Natural killer cell (primary cell): ENCODE data around the gene ZNF611. TPM values are rescaled to one million over a fixed set of nuclear protein-coding genes. Genes with fewer than 3 reads are reported as not detected.
"Not testable (repeated sequence)": the region's sequence is repeated elsewhere in the genome, so short reads cannot be mapped to it uniquely, and the experiment has no call there.

Source experiments
- ATAC-seq, 3 donors: fragments of 150-1000 bp in 2 of 3; fragments of 200-7000 bp in 1 of 3; cut with Tn5 transposase; 1 replicate in 1 of 3; 2 replicates in 2 of 3; pipeline ENCODE4 v1.10.0; 2021; ENCODE audit warnings: mild to moderate bottlenecking in 2 of 3, moderate library complexity in 2 of 3
- DNase-seq, 2 donors: peaks; one replicate each; pipeline versions ENCODE4 v3.0.0 to v3.0.0-alpha.2; 2013 to 2021; ENCODE audit warnings: mixed read lengths in 1 of 2
- H3K27ac ChIP-seq: one replicate; pipeline ENCODE4 v1.5.1; 2013; ENCODE audit warnings: mild to moderate bottlenecking, low read length
- H3K27me3 ChIP-seq: one replicate; pipeline ENCODE4 v1.6.1; 2013; ENCODE audit warnings: low read length; ENCODE audit not compliant: control insufficient read depth, insufficient read depth
- H3K36me3 ChIP-seq: one replicate; pipeline ENCODE4 v1.6.1; 2013; ENCODE audit warnings: low read length; ENCODE audit not compliant: control insufficient read depth, insufficient read depth
- H3K4me1 ChIP-seq: one replicate; pipeline ENCODE4 v1.6.1; 2013; ENCODE audit warnings: low read length; ENCODE audit not compliant: control insufficient read depth, insufficient read depth
- H3K4me3 ChIP-seq: one replicate; pipeline ENCODE4 v1.5.1; 2013; ENCODE audit warnings: low read length
- H3K9me3 ChIP-seq: one replicate; pipeline ENCODE4 v1.6.1; 2013; ENCODE audit warnings: low read length; ENCODE audit not compliant: control insufficient read depth, insufficient read depth
- H3K27ac Mint-ChIP-seq, 2 donors: one replicate each; pipeline ENCODE4 v1.8.0; 2022; ENCODE audit warnings: mild to moderate bottlenecking in 2 of 2, mixed read lengths in 2 of 2, moderate library complexity in 1 of 2
- H3K27me3 Mint-ChIP-seq, 2 donors: one replicate each; pipeline ENCODE4 v1.8.0; 2022; ENCODE audit warnings: low read depth in 2 of 2, mixed read lengths in 2 of 2
- H3K36me3 Mint-ChIP-seq: one replicate; pipeline ENCODE4 v1.8.0; 2022; ENCODE audit warnings: mixed read lengths
- H3K4me1 Mint-ChIP-seq, 2 donors: one replicate each; pipeline ENCODE4 v1.8.0; 2022; ENCODE audit warnings: mixed read lengths in 2 of 2
- H3K4me3 Mint-ChIP-seq: one replicate; pipeline ENCODE4 v1.8.0; 2022; ENCODE audit warnings: mild to moderate bottlenecking, moderate library complexity, mixed read lengths
- H3K9me3 Mint-ChIP-seq, 2 donors: one replicate each; pipeline ENCODE4 v1.8.0; 2022; ENCODE audit warnings: mixed read lengths in 2 of 2
- CTCF ChIP-seq: fragments of 200-600 bp; IDR thresholded peaks from one replicate; pipeline ENCODE4 v1.8.0; 2022; ENCODE audit warnings: antibody characterized with exemption
- WGBS: methylation state at CpG from one replicate; pipeline ENCODE4 v1.1.7; 2013; ENCODE audit warnings: missing lambda C conversion rate; ENCODE audit not compliant: insufficient coverage; 5-methylcytosine and 5-hydroxymethylcytosine counted together
- intact Hi-C: fragments of 100-400 bp; cut with micrococcal nuclease; formaldehyde crosslinking; loops from one replicate; pipeline ENCODE4 v1.14.2; 2022
- total RNA-seq, 4 donors: library from RNA; stranded (reverse); fragments of 120-200 nt in 1 of 4; gene quantifications; one replicate each; pipeline versions ENCODE4 v1.2.3 to v1.2.4, GENCODE V29; 2013 to 2022

ZNF611 gene
- total RNA-seq, 3 donors from 2014 or later (not counting 1 experiment from before 2014, with no cell fraction given): 41.2 to 58.0 (median 44.2) TPM

GRCh38 chr19:52710538-52710937 is 24.3 kb downstream of the ZNF611 start:
- peaks cover 19% of the 10 kb centered on the region for H3K9me3 ChIP-seq
- H3K27ac ChIP-seq: no peak overlapping the region
- TF ChIP-seq CTCF: no peak
- peaks cover 9% of the 10 kb centered on the region for H3K4me1 ChIP-seq
- H3K27me3 ChIP-seq: no peaks in the 10 kb centered on the region
- H3K4me3 ChIP-seq: no peak overlapping the region
- intact Hi-C loops: no loop called here
- Mint-ChIP-seq H3K36me3 (peaks cover 32% of the 10 kb centered on the region), H3K4me3 (no peak overlapping the region), H3K9me3 (peaks cover 4 to 9% of the 10 kb centered on the region in 2 donors), H3K27me3 (no peaks in the 10 kb centered on the region), H3K27ac (no peak overlapping the region), H3K4me1 (peaks cover 10 to 22% of the 10 kb centered on the region in 2 donors)
- 97% methylated on average over 2 of the region's 3 CpGs for WGBS
- DNase-seq (no peak), ATAC-seq (no peak)
- H3K36me3 ChIP-seq: peaks cover 56% of the 10 kb centered on the region

GRCh38 chr19:52705615-52706014 is 29.2 kb downstream of the ZNF611 start:
- H3K27me3 Mint-ChIP-seq, H3K4me3 Mint-ChIP-seq, H3K27ac Mint-ChIP-seq, ATAC-seq, H3K27ac ChIP-seq, intact Hi-C loops, H3K4me3 ChIP-seq, H3K27me3 ChIP-seq, H3K4me1 ChIP-seq, H3K4me1 Mint-ChIP-seq, DNase-seq: not testable (repeated sequence)
- WGBS: 100% methylated on average over 2 of the region's 3 CpGs
- Histone ChIP-seq H3K9me3 (peaks cover 38% of the 10 kb centered on the region), H3K36me3 (peaks cover 37% of the 10 kb centered on the region)
- H3K36me3 Mint-ChIP-seq: peaks cover 34% of the 10 kb centered on the region
- H3K9me3 Mint-ChIP-seq: peaks cover 12 to 16% of the 10 kb centered on the region in 2 donors

- ATAC-seq: no peak
- intact Hi-C loops: no loop called here
- H3K4me3 Mint-ChIP-seq: no peak overlapping the region
Measured at GRCh38 chr19:52703917-52704316, 30.9 kb downstream of the ZNF611 start.

GRCh38 chr19:52700673-52701072 is 34.2 kb downstream of the ZNF611 start:
- Mint-ChIP-seq H3K36me3 (peaks cover 16% of the 10 kb centered on the region), H3K27ac (peak overlapping the region in 1 of 2 donors; percentile 29), H3K9me3 (peaks cover 7% of the 10 kb centered on the region in 2 donors), H3K4me1 (peaks cover 0 to 8% of the 10 kb centered on the region in 2 donors), H3K4me3 (no peak overlapping the region), H3K27me3 (no peaks in the 10 kb centered on the region)
- TF ChIP-seq CTCF: no peak
- H3K4me3 ChIP-seq: no peak overlapping the region
- H3K4me1 ChIP-seq: no peaks in the 10 kb centered on the region
- no peaks in the 10 kb centered on the region for H3K27me3 ChIP-seq
- intact Hi-C loops: no loop called here
- H3K9me3 ChIP-seq: peaks cover 20% of the 10 kb centered on the region
- no peak overlapping the region for H3K27ac ChIP-seq
- 97% methylated on average over 7 of the region's 7 CpGs for WGBS
- DNase-seq (no peak), ATAC-seq (no peak)
- H3K36me3 ChIP-seq: peaks cover 8% of the 10 kb centered on the region

More at GRCh38 chr19:52703917-52704316, 30.9 kb downstream of the ZNF611 start:
- Histone ChIP-seq H3K4me1 (no peaks in the 10 kb centered on the region), H3K27ac (no peak overlapping the region), H3K27me3 (no peaks in the 10 kb centered on the region), H3K36me3 (peaks cover 27% of the 10 kb centered on the region), H3K9me3 (peaks cover 38% of the 10 kb centered on the region), H3K4me3 (no peak overlapping the region)
- no peak for TF ChIP-seq CTCF
- H3K9me3 Mint-ChIP-seq: peaks cover 12 to 16% of the 10 kb centered on the region in 2 donors
- DNase-seq: no peak
- no peak overlapping the region for H3K27ac Mint-ChIP-seq
- 99% methylated on average over 4 of the region's 4 CpGs for WGBS
- no peaks in the 10 kb centered on the region for H3K27me3 Mint-ChIP-seq
- peaks cover 0 to 4% of the 10 kb centered on the region in 2 donors for H3K4me1 Mint-ChIP-seq
- peaks cover 34% of the 10 kb centered on the region for H3K36me3 Mint-ChIP-seq

GRCh38 chr19:52699555-52699954 is 35.3 kb downstream of the ZNF611 start:
- peak in 1 of 2 donors; percentile 39 for DNase-seq
- intact Hi-C loops: loop anchor here (10.0 kb wide), 2 partner anchors 45 to 165 kb away; no protein-coding TSS in a partner anchor
- not testable (repeated sequence) for H3K4me1 ChIP-seq, ATAC-seq, H3K36me3 ChIP-seq, H3K4me1 Mint-ChIP-seq, H3K27me3 ChIP-seq, H3K4me3 Mint-ChIP-seq, H3K36me3 Mint-ChIP-seq, H3K9me3 Mint-ChIP-seq, H3K27ac Mint-ChIP-seq, H3K4me3 ChIP-seq, H3K27ac ChIP-seq, H3K27me3 Mint-ChIP-seq
- peaks cover 18% of the 10 kb centered on the region for H3K9me3 ChIP-seq
- 98% methylated on average over 5 of the region's 5 CpGs for WGBS
